ENCODE measurements around the gene OLIG3. TPM values are rescaled to one million over a fixed set of nuclear protein-coding genes. Genes with fewer than 3 reads are reported as not detected.
A peak's percentile ranks its signal among the peaks of the same experiment; 100 is the strongest.

OLIG3 gene
- total and polyA plus RNA-seq, 2 of the 8 experiments (the other 6 are each of a cell fraction or from before 2014, with no cell fraction given), result 0.60 to 1.3 TPM

DNA sequence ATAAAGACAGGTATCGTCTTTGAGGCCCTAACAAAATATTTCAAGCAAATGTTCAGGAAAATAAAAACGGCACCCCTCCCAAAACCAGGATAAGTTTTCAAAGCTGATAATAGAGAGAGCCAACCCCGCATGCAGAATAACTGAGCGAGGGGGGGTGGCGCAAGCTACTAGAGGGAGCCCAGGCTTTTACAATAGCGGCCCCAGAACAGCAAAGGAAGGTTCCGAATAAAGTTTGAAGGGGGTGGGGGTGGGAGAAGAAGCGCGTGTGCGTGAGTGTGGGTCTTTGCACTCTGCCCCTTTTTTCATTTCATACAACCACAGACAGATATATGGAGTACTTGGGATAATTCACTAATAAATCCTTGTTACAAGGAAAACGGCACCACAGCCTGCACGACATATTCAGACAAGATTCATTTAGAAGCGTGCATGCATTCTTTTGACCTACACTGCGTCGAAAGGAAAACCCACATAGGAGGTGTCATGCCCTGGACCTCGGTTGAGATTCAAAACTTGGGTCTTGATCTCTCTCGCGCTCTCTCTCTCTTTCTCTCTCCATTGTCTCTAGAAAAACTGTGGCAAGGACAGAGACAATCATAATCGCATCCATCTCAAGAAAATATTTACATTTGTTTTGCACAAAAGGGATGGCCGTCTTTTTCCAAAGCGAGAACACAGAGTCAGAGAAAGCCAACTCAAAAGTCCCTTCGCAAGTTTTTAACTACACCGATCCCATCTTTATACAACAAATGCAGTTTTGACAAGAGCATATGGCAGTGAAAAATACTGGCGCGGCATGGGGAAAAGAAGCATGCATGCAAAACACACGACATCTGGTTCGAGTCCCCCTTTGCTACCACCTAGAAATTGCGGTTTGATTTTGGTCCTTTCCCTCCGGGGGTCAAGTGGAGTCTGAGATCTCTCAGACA lies 1.6 kb downstream of the OLIG3 start:
- no peak overlapping the region for H3K14ac ChIP-seq (ENCODE audit: insufficient read length)
- peaks cover 54 to 100% (median 93%) of the 10 kb centered on the region in 4 experiments for H3K27me3 ChIP-seq (replicated peaks in 1 of 4; ENCODE audit: control insufficient read depth in 3 of 4, extremely low read depth in 1 of 4, insufficient read depth in 3 of 4, low read length in 3 of 4)
- no peak overlapping the region for H3K4ac ChIP-seq (replicated peaks; ENCODE audit: insufficient read length, low read depth, low read length)
- DNase-seq (ENCODE audit: low read depth in 1 of 2, low spot score in 2 of 2) (no peak), FAIRE-seq (no peak)
- no peak overlapping the region for H3K56ac ChIP-seq (replicated peaks; ENCODE audit: insufficient read length, low read depth, low read length)
- no peak overlapping the region for H2AK5ac ChIP-seq (ENCODE audit: low read depth, low read length)
- peak overlapping the region; percentile 32 to 61 (median 40); a peak in 7 of 8 replicates for H3K4me3 ChIP-seq (ENCODE audit: extremely low read depth in 1 of 4, insufficient read depth in 2 of 4, low read depth in 3 of 4, low read length in 4 of 4)
- H2AFZ ChIP-seq (ENCODE audit: low read length), result no peak overlapping the region
- H3K4me1 ChIP-seq (replicated peaks in 1 of 4; ENCODE audit: control insufficient read depth in 3 of 4, insufficient read depth in 4 of 4, low read length in 3 of 4), result peaks cover 10 to 60% (median 31%) of the 10 kb centered on the region in 4 experiments
- H3K23me2 ChIP-seq (ENCODE audit: low read depth, low read length), result peaks cover 36% of the 10 kb centered on the region
- H4K8ac ChIP-seq (ENCODE audit: extremely low read depth, insufficient read depth, low read length), result no peak overlapping the region
- no peak overlapping the region for H3K27ac ChIP-seq (ENCODE audit: low read depth, low read length)
- no peak overlapping the region for H4K91ac ChIP-seq (replicated peaks; ENCODE audit: insufficient read length, low read length)
- H2BK20ac ChIP-seq (ENCODE audit: low read length), result no peak overlapping the region
- no peak overlapping the region for H2BK12ac ChIP-seq (ENCODE audit: low read depth, low read length)
- no peaks in the 10 kb centered on the region for H3K79me2 ChIP-seq (ENCODE audit: control insufficient read depth in 1 of 2, insufficient read depth in 2 of 2, low read length in 2 of 2)
- no peaks in the 10 kb centered on the region for H3K79me1 ChIP-seq (ENCODE audit: low read depth, low read length)
- no peak overlapping the region for H3K9ac ChIP-seq (replicated peaks in 1 of 4; ENCODE audit: extremely low read depth in 1 of 4, low read depth in 3 of 4, low read length in 3 of 4)
- H4K5ac ChIP-seq (ENCODE audit: insufficient read length, low read depth, low read length), result no peak overlapping the region
- TF ChIP-seq RNF2 (IDR thresholded peaks at IDR 0.05; ENCODE audit: borderline replicate concordance, low read depth, low read length, missing control alignments, poor library complexity, severe bottlenecking), result peak; percentile 79
- peak; percentile 32; the same call in 1 of the 2 replicates for TF ChIP-seq CBX8 (IDR thresholded peaks at IDR 0.05; ENCODE audit: borderline replicate concordance, low read depth, low read length)
- TF ChIP-seq RFX5 (IDR thresholded peaks at IDR 0.05; ENCODE audit: borderline replicate concordance, low read depth, low read length), result no peak
- ChIA-PET POLR2A (ENCODE audit: partially characterized antibody) (no interaction called here), CTCF (ENCODE audit: partially characterized antibody) (interaction anchor here (0.7 to 8.0 kb wide), 3 partner anchors 97 to 839 kb away, joined by 3 to 62 read pairs (median 3); no protein-coding TSS in a partner anchor)
- 4% methylated on average over 29 of the region's 29 CpGs; no CpG with 5 or more reads in 1 of the 2 experiments for WGBS, 2 experiments (ENCODE audit: extremely low coverage in 1 of 2, insufficient coverage in 1 of 2, insufficient read length in 1 of 2, insufficient replicate concordance in 2 of 2, low coverage in 1 of 2, low lambda C conversion rate in 2 of 2, missing lambda C conversion rate in 1 of 2)
- no peaks in the 10 kb centered on the region for H3K9me3 ChIP-seq (ENCODE audit: insufficient read depth in 2 of 2, low read depth in 1 of 2, low read length in 1 of 2)
- H3K36me3 ChIP-seq (ENCODE audit: control insufficient read depth in 2 of 4, insufficient read depth in 4 of 4, low read length in 3 of 4), result no peaks in the 10 kb centered on the region
- H3K23ac ChIP-seq (ENCODE audit: insufficient read length), result no peak overlapping the region
- no peak overlapping the region for H3K18ac ChIP-seq (ENCODE audit: extremely low read depth, low read length)
- H3K4me2 ChIP-seq (ENCODE audit: insufficient read depth in 1 of 2, low read depth in 2 of 2, low read length in 2 of 2), result peak overlapping the region; percentile 88 to 91
- H2BK5ac ChIP-seq (ENCODE audit: low read depth, low read length), result no peak overlapping the region
- no peak overlapping the region for H2BK120ac ChIP-seq (replicated peaks; ENCODE audit: low read depth, low read length)
- no peak overlapping the region; the same call in 1 of the 2 replicates for H2BK15ac ChIP-seq (ENCODE audit: low read length)
- H4K20me1 ChIP-seq (replicated peaks in 1 of 2; ENCODE audit: control insufficient read depth in 1 of 2, insufficient read depth in 2 of 2, low read length in 2 of 2), result no peaks in the 10 kb centered on the region
